GM21528 (cell line): ENCODE results near the gene MMP17.

Source experiments
- ATAC-seq: cut with Tn5 transposase; IDR thresholded peaks from one replicate; pipeline ENCODE4 v1.9.1; 2021; ENCODE audit warnings: mild to moderate bottlenecking, moderate library complexity; ENCODE audit not compliant: unreplicated experiment, low FRiP score

MMP17 gene

GRCh38 chr12:131892711-131893604, 64.8 kb downstream of the MMP17 start:
- ATAC-seq: no peak

GRCh38 chr12:131893605-131894312, 65.6 kb downstream of the MMP17 start:
- ATAC-seq: no peak

GRCh38 chr12:131894313-131894860, 66.2 kb downstream of the MMP17 start, which contains the start of gene ULK1:
Gene ULK1, plus strand, starts transcription at chr12:131894622. Its CDS starts 380 bp downstream, at chr12:131895002.
- ATAC-seq: peak; percentile 77

- ATAC-seq: no peak
Measured at GRCh38 chr12:131894981-131895639, 66.9 kb downstream of the MMP17 start.

- ATAC-seq: peak; percentile 6
Measured at GRCh38 chr12:131895640-131896079, 67.5 kb downstream of the MMP17 start.

- ATAC-seq: peak; percentile 56
Measured at GRCh38 chr12:131896080-131896810, 68.1 kb downstream of the MMP17 start.

- ATAC-seq: no peak
Measured at GRCh38 chr12:131896811-131897270, 68.6 kb downstream of the MMP17 start.

- ATAC-seq: no peak
Measured at GRCh38 chr12:131897276-131897675, 69.1 kb downstream of the MMP17 start.

- no peak for ATAC-seq
Measured at GRCh38 chr12:131897875-131898274, 69.7 kb downstream of the MMP17 start.

- ATAC-seq: no peak
Measured at GRCh38 chr12:131900397-131900796, 72.2 kb downstream of the MMP17 start.
